Measurements from ENCODE around the gene FOLR2.
"Not testable (repeated sequence)": the region's sequence is repeated elsewhere in the genome, so short reads cannot be mapped to it uniquely, and the experiment has no call there.

FOLR2 gene

DNA sequence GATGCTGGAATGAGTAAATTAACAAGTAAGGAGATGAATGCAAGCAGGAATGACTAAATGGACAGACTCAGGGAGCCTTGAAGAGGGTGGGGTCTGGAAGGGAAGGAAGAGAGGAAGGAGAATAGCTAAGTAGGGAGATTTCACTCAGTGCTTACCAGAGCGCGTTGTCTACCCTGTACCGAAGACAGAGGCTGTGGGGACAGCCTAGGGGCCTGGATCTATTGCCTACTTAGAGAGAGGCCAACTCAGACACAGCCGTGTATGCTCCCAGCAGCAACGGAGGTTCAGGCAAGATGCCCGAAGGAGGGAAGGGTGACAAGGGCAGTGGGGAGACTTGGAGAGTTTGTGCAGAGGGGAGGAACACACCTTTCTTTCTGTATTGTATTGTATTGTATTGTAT lies at the start of gene FOLR2:
FOLR2 (plus strand) TSS at position 157 of the 400 bp plus-strand sequence. CDS start 1,791 bp downstream, outside the sequence.
- no peak for DNase-seq

DNA sequence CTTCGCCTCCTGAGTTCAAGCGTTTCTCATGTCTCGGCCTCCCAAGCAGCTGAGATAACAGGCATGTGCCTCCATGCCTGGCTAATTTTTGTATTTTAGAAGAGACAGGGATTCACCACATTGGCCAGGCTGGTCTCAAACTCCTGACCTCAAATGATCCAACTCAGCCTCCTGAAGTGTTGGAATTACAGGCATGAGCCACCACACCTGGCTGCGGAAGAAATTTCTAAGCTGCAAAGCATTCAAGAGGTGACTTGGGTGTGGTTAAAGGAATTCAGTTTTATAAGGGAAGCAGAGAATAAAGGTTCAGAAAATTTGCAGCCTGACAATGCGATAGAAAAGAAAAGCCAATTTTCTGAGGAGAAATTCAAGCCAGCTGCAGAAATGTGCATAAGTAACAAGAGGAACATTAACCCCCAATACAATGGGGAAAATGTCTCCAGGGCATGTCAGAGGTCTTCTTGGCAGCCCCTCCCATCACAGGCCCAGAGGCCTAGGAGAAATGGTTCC lies 47.5 kb upstream of the FOLR2 start:
- not testable (repeated sequence) for DNase-seq

DNA sequence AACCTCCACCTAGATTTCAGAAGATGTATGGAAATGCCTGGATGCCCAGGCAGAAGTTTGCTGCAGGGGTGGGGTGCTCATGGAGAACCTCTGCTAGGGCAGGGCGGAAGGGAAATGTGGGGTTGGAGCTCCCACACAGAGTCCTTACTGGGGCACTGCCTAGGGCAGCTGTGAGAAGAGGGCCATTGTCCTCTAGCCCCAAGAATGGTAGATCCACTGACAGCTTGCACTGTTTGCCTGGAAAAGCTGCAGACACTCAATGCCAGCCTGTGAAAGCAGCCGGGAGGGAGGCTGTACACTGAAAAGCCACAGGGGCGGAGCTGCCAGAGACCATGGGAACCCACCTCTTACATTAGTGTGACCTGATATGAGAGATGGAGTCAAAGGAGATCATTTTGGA lies 46.8 kb upstream of the FOLR2 start:
- not testable (repeated sequence) for DNase-seq

DNA sequence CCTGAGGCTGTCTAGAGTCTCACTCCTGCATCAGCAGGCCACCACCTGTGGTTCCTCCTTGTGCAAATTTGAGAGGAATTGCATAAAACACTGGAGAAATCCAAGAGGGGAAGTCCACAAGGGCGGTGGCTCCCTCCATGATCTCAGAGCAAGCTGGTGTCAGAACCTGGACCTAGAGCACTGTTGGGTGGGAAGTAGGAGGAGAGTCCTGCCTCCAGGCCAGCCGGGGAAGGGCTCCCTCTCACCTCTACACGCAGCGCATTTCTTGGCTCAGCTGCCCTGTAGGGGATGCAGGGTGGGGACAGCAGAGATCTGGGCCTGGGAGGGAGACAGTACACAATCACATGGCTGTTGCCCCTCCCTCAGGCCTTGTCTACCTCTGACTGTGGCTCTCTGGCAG lies 44.6 kb upstream of the FOLR2 start:
- not testable (repeated sequence) for DNase-seq

DNA sequence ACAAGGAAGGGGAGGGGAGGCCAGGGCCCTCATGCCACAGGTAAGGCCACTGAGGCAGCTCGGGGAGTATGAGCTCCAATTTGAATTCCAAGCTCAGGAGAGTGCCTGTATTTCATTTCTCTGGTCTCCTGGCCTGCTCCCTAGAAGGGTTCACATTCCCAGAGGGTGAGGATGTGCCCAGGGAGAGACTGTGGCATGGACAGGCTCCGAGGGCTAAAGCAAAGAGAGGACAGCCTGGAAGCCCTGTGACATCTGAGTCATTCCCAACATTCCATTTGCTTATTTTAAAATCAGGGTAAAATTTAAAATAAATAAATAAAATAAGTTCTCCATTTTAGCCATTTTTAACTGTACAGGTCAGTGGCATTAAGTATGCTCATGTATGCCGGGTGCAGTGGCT lies 43.3 kb upstream of the FOLR2 start:
- no peak for DNase-seq

DNA sequence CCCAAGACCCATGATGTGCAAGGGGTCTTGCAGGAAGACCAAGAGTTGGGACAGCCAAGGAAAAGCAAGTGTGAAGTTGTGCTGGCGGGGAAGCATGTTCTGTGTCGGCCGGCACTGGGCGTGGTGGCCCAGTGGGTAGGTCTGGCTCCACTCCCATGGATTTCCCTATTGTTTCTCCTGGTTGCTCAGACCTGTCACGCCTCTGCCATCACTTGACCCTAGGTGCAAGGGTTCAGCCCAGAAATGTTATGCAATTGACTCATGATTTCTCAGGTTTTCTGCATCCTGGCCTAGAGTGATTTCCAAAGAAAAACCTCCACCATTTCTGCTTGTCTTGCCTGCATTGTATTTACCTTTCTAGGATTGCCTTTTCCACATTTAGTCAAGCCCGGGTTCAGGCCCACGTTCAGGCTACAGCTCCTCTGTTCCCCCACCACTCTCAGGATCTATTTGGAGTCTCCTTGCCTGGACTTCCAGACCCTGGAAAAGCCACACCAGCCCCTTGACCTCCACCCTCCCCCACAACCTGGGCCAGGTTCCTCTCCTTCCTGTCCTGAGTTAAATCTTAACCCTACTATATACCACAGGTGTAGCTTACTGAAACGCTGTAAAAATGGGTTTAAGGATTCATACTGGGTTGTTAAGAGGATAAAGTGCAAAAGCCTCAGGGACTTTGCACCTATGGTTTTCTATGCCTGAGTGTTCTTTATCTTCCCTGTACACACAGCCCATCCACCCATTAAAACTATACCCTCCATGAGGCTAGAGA lies 42.1 kb upstream of the FOLR2 start:
- no peak for DNase-seq

DNA sequence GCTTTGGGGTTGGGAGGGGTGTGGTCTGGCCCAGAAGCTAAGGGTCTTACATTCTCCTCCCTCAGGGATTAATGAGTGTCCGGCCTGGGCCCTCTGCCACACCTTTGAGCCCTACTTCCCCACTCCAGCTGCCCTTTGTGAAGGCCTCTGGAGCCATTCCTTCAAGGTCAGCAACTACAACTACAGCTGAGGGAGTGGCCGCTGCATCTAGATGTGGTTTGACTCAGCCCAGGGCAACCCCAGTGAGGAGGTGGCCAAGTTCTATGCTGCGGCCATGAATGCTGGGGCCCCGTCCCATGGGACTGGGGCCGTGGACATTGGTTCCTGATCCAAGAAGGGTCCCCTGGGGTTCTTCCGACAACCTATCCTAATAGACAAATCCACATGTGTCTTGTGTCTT lies 38.9 kb upstream of the FOLR2 start:
- DNase-seq, result no peak

DNA sequence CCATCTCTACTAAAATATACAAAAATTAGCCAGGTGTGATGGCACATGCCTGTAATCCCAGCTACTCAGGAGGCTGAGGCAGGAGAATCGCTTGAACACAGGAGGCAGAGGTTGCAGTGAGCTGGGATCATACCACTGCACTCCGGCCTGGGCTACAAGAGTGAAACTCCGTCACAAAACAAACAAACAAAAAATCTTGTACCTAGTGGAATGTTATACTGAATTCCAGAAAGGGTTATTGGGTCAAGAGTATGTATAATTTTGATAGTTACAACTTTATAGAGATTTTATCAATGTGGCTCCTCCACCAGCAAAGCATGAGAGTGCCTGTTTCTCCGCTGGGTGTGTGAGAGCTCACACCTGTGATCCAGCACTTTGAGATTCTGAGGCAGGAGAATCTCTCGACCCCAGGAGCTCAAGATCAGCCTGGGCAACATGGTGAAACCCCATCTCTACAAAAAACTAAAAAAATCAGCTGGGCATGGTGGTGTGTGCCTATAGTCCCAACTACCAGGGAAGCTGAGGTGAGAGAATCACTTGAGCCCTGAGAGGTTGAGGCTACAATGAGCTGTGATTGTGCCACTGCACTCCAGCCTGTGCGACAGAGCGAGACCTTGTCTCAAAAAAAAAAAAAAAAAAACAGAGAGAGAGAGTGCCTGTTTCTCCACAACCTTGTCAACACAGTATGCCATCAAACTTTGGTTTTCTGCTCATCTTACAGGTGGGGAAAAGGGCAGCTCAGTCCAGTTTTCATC lies 37.4 kb upstream of the FOLR2 start:
- DNase-seq, result no peak

DNA sequence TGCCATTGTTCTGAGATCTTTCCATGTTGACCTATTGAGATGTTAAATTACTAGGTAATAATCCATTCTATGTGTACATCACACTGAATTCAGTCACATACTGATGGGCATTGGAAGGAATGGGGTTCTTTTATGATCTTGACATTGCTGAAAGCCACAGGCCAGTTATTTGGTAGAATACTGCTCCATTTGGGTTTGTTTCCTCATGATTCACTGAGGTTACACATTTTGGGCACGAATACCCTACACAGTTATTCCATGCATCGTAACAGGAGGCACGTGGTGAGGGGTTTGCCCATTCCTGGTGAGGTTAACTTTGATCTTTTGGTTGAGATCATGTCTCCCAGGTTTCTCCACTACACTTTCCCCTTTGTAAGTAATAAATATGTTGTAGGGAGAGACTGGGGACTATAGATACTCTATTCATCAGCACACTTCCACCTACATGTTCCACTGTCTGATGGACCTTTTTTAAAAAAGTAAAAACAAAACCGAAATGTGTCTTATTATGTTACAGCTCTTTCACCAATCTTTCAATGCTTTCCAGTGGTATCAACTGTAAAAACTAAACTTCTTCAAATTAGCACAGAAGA lies 36.7 kb upstream of the FOLR2 start:
- DNase-seq, result no peak

DNA sequence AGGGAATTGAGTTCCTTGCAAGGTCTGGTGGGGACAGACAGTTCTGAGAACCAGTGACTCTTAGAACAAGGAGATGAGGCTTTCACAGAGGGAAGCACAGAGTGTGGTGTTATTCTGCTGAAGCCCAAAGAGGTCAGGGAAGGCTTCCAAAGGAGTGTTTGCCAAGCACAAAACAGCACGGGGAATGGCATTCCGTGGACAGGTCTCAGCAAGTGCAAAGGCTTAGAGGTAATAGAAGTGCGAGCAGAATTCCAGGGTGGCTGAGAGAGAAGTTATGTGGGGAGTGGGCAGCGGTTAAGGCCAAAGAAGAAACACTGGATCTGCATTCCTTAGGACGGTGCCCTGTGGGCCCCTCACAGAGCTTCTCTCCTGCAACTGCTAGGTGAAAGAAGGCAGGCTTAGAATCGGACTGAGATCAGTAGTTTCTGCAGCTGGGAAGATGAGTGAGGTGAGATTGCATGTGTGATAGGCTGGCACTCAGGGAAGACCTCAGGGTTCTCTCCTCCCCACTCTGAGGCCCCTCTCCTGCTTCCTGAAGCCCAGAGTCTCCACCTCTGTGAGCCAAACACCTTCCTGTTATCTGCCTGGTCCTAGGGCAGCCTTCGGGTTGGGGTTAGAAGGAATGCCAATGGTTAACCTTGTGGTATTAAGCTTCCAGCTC lies 35.6 kb upstream of the FOLR2 start:
- DNase-seq, result not testable (repeated sequence)

DNA sequence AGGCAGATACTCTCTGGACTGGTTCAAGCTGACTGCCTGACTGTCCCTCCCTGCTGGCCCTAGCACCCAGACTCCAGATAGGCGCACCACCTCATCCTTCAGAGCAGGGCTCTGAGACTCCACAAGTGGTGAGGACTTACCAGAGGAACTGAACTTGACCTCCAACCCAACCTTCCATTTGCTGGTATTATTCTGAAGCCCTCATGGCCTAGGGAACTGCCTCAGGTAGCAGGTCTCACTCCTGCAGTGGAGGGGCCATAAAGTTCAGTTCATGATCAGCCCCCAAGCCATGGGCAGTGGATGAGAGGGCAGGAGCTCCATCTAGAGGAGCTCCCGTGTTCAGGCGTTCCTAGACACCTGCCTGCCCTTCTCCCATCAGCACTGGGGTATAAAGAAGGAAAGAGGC lies 35.0 kb upstream of the FOLR2 start:
- DNase-seq, result not testable (repeated sequence)

DNA sequence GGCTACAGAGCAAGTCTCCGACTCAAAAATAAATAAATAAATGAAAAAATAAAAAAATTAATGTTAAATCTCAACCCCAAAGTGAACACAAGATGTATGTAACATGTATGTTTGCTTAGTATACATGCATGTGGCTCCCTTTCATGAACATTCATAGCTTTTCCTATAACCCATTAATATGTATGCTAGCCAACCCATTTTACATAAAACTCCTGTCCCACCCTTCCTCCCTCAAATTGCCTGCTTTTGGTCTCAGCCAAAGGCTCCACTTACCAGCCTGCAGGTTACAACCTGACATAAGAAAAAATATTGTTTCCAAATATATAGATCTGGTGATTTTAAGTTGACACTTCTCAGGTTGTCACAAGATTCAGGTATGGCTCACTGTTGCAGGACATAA lies 28.3 kb upstream of the FOLR2 start:
- DNase-seq, result no peak

DNA sequence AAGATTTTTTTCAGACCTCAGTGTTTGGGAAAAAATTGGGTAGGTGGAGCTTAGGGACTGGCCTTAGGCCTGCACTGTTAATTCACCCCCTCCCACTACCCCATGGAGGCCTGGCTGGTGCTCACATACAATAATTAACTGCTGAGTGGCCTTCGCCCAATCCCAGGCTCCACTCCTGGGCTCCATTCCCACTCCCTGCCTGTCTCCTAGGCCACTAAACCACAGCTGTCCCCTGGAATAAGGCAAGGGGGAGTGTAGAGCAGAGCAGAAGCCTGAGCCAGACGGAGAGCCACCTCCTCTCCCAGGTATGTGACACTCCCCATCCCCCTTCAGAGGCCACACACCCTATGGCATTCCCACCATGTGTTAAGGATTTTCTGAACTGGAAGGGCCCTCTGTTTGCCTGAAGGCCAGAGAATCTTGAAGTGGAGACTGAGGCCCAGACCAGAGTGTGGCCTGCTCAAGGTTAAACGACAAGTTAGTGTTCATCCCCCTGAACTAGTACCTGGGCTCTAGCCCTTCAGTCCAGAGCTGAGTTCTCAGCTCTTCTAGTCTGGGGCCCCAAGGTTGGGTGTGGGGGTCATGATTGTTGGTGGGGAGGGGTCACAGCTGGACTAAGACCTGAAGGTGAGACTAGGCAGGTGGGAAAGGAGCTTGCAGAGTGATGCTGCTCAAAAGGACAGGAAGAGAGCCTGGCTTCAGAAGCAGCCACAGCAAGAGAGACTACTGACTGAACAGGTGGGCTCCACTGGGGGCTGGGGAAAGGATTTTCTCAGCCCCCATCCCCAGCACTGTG lies 26.9 kb upstream of the FOLR2 start:
- peak; percentile 46 for DNase-seq

DNA sequence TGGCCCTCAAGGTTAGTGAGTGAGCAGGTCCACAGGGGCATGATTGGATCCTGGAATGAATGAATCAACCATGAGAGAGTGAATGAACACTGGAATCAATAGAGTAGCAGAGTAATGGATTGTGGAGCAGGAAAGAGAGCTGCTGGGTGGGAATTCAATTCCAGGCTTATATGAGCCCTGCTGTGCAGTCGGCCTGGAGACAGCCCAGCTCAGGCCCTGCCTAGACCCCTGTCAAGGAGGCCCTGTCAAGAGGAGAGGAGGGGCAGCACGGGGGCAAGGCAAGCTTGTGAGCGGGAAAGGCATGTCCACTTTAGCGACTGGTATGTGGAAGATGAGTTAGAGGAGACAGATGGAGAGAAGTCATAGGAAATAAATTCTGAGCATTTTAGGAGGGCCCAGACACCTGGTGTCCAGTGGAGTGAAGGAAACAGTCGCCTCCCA lies 25.9 kb upstream of the FOLR2 start:
- no peak for DNase-seq

DNA sequence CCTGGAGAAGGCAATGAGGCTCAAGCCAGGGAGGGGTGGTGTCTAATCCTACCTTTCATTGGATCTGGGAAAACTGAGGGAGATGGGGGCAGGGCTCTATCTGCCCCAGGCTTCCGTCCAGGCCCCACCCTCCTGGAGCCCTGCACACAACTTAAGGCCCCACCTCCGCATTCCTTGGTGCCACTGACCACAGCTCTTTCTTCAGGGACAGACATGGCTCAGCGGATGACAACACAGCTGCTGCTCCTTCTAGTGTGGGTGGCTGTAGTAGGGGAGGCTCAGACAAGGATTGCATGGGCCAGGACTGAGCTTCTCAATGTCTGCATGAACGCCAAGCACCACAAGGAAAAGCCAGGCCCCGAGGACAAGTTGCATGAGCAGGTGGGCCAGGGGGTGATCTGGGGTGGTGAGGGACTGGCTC lies 24.6 kb upstream of the FOLR2 start, which contains the start of gene FOLR1:
FOLR1 (plus strand) TSS at position 180 of the 421 bp plus-strand sequence; CDS start at position 214, 34 bp downstream.
- DNase-seq, result no peak

DNA sequence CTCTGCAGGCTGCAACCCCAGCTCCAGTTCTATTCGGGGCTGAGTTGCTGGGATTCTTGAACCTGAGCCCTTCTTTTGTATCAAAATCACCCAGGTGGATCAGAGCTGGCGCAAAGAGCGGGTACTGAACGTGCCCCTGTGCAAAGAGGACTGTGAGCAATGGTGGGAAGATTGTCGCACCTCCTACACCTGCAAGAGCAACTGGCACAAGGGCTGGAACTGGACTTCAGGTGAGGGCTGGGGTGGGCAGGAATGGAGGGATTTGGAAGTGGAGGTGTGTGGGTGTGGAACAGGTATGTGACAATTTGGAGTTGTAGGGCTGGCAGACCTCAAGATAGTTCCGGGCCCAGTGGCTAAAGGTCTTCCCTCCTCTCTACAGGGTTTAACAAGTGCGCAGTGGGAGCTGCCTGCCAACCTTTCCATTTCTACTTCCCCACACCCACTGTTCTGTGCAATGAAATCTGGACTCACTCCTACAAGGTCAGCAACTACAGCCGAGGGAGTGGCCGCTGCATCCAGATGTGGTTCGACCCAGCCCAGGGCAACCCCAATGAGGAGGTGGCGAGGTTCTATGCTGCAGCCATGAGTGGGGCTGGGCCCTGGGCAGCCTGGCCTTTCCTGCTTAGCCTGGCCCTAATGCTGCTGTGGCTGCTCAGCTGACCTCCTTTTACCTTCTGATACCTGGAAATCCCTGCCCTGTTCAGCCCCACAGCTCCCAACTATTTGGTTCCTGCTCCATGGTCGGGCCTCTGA lies 20.9 kb upstream of the FOLR2 start:
- no peak for DNase-seq

DNA sequence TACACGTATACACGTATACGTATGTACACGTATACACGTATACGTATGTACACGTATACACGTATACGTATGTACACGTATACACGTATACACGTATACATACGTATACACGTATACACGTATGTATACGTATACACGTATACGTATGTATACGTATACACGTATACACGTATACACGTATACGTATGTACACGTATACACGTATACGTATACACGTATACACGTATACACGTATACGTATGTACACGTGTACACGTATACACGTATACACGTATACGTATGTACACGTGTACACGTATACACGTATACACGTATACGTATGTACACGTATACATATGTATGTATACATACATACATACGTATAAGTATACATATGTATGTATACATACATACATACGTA lies 15.1 kb upstream of the FOLR2 start:
- DNase-seq, result not testable (repeated sequence)

DNA sequence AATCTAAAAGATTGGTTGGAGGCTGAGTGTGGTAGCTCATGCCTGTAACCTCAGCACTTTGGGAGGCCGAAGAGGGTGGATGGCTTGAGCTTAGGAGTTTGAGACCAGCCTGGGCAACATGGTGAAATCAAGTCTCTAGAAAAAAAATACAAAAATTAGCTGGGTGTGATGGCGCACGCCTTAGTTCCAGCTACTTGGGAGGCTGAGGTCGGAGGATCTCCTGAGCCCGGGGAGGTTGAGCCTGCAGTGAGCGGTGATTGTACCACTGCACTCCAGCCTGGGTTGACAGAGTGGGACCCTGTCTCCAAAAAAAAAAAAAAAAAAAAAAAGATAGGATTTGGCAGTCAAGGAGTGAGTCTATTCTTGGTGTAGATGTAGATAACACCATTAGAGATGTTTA lies 14.0 kb upstream of the FOLR2 start:
- DNase-seq, result no peak

DNA sequence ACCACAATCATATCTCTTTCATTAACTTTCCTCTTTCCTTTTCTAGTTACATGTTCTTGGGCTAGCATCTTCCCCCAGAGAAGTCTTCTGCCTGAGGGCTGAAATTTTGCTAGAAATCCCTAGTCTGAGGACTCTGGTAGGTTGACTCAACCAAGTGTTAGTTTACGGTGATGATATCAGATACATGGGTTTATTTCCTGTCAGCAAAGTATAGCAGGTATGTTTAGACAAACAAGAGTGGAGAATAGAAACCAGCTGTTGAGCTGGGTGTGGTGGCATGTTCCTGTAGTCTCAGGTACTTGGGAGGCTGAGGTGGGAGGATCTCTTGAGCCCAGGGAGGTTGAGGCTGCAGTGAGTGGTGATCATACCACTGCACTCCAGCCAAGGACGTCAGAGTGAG lies 13.4 kb upstream of the FOLR2 start:
- DNase-seq, result no peak

DNA sequence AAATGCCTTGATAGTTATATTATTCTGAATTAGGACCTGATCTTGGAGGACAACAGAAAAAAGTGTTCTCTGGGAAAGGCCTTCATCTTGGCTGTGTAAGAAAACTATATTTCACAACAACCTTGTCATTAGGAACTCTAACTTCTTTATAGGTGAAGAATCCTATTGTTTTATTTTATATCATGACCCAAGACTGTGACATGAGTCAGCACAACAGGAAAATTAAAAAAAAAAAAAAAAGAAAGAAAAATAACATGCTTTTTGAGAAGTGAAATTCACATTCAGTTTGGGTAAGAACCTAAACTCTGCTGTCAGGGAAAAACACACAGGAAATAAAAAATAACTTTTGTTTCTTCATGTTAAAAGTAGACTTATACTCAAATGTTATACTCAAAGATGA lies 11.7 kb upstream of the FOLR2 start:
- no peak for DNase-seq

DNA sequence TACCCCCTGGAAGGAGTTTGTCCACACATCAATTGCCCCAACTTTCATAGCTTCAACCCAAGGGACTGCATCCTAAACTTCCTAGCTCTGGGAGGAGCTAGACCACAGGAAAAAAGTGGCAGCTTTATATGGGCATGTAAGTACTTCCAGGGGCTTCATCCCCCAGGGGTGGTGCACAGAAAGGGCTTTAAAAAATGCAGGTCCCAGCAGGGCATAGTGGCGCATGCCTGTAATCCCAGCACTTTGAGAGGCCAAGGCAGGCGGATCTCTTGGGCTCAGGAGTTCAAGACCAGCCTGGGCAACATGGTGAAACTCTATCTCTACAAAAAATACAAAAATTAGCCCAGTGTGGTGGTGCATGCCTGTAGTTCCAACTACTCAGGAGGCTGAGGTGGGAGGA lies 9.8 kb upstream of the FOLR2 start:
- DNase-seq, result not testable (repeated sequence)

Measured in NCI-H2081 treated with DMSO at 0.1 percent for 48 hours (cell line).